Pancreas (tissue), 10 donors: Measurements from ENCODE around the gene LRRC39. TPM values are rescaled to one million over a fixed set of nuclear protein-coding genes. Genes with fewer than 3 reads are reported as not detected.

Experiments used
- ATAC-seq, 4 donors: fragments of 200-7000 bp; cut with Tn5 transposase; one replicate each; pipeline versions ENCODE4 v1.8.0 to v1.9.1; 2020; ENCODE audit warnings: mild to moderate bottlenecking in 4 of 4, moderate library complexity in 4 of 4
- DNase-seq, 6 donors: peaks; one replicate each; pipeline ENCODE4 v3.0.0-alpha.2; 2020
- FAIRE-seq: peaks from 2 replicates; lab custom pipeline; 2012; peaks lifted over from hg19 to GRCh38; lab: Jason Lieb, UNC
- H3K27ac ChIP-seq, 4 donors: fragments of 200-600 bp; sonication (generic); 1 replicate in 3 of 4; 2 replicates in 1 of 4; pipeline versions ENCODE4 v1.5.0 to v1.8.0; 2020
- H3K27me3 ChIP-seq, 4 donors: fragments of 200-600 bp; one replicate each; pipeline ENCODE4 v1.8.0; 2021
- H3K36me3 ChIP-seq, 3 donors: fragments of 200-600 bp; sonication (generic) in 1 of 3; one replicate each; pipeline versions ENCODE4 v1.5.0 to v1.8.0; 2020 to 2021
- H3K4me1 ChIP-seq, 3 donors: fragments of 200-600 bp; one replicate each; pipeline ENCODE4 v1.8.0; 2021
- H3K4me3 ChIP-seq, 4 donors: fragments of 200-600 bp; sonication (generic) in 2 of 4; one replicate each; pipeline versions ENCODE4 v1.5.0 to v1.8.0; 2020 to 2021
- H3K9me3 ChIP-seq, 4 donors: fragments of 200-600 bp; one replicate each; pipeline ENCODE4 v1.8.0; 2021
- CTCF ChIP-seq, 4 donors: fragments of 200-600 bp; sonication (generic) in 3 of 4; IDR thresholded peaks; one replicate each; pipeline versions ENCODE4 v1.5.0 to v1.8.0; 2021; ENCODE audit warnings: antibody characterized with exemption in 4 of 4
- WGBS, 2 donors: extraction: QIAGEN DNeasy Blood & Tissue Kit; methylation state at CpG; one replicate each; pipeline ENCODE4 v1.1.7; 2013; 5-methylcytosine and 5-hydroxymethylcytosine counted together
- intact Hi-C, 3 donors: fragments of 100-400 bp; cut with DNase I; formaldehyde crosslinking; loops; one replicate each; pipeline versions ENCODE4 v1.11.1 to v1.14.2; 2022
- polyA plus RNA-seq, 2 donors: library from polyadenylated mRNA; stranded (reverse); fragments of 200-250 nt; gene quantifications; one replicate each; pipeline ENCODE4 v1.2.3, GENCODE V29; 2013
- total RNA-seq, 6 donors: library from RNA; stranded (reverse); fragmentation: NEBNext Ultra II Directional in 4 of 6; extraction: Animal tissue kit (Norgen Biotek cat#: 25700) in 4 of 6; gene quantifications; one replicate each; pipeline versions ENCODE4 v1.2.1 to v1.2.4, GENCODE V29; 2021 to 2023
- donor health status: healthy with polysubstance abuse.
- donor health status: DM: no; HTN: no; CAD: no; lungs with moderate emphysema.
- donor health status: DM: no; HTN: no; CAD: no.
- donor health status: control.
- donor health status: control.
- donor health status: Bipolar disorder and iron deficiency.
- donor health status: DM: yes; HTN: yes; CAD: no.
- donor health status: DM: no; HTN: no; CAD: no.
- donor health status: DM: no; HTN: no; CAD: no.
- donor health status: DM: yes; HTN: yes; CAD: no.

Gene LRRC39
- total and polyA plus RNA-seq, 8 donors: 0.06 to 3.0 (median 0.43) TPM

- no peak overlapping the region for H3K27ac ChIP-seq
- H3K9me3 ChIP-seq: no peaks in the 10 kb centered on the region
- no peak for ATAC-seq
- H3K4me3 ChIP-seq: no peak overlapping the region
- intact Hi-C loops: no loop called here
- no peak for DNase-seq
- FAIRE-seq: no peak
- 85 to 91% methylated on average over 1 of the region's 1 CpG for WGBS, 2 donors
- no peaks in the 10 kb centered on the region for H3K27me3 ChIP-seq
- H3K4me1 ChIP-seq: no peaks in the 10 kb centered on the region
- no peak for TF ChIP-seq CTCF (IDR thresholded peaks at IDR 0.05)
- H3K36me3 ChIP-seq: no peaks in the 10 kb centered on the region
These were observed 55.9 kb downstream of the LRRC39 start for GRCh38 chr1:100122177-100122576.

GRCh38 chr1:100115524-100115923, 62.5 kb downstream of the LRRC39 start:
- H3K9me3 ChIP-seq: no peaks in the 10 kb centered on the region
- no peaks in the 10 kb centered on the region for H3K27me3 ChIP-seq
- H3K27ac ChIP-seq: no peak overlapping the region
- no peaks in the 10 kb centered on the region for H3K4me1 ChIP-seq
- DNase-seq (no peak), ATAC-seq (no peak), FAIRE-seq (no peak)
- no peak overlapping the region for H3K4me3 ChIP-seq
- intact Hi-C loops: no loop called here
- no peaks in the 10 kb centered on the region for H3K36me3 ChIP-seq
- WGBS, 2 donors: 96 to 97% methylated on average over 4 of the region's 4 CpGs
- TF ChIP-seq CTCF (IDR thresholded peaks at IDR 0.05): no peak

GRCh38 chr1:100109554-100110066, 68.4 kb downstream of the LRRC39 start:
- no peak for FAIRE-seq
- no peaks in the 10 kb centered on the region for H3K9me3 ChIP-seq
- peaks cover 0 to 3% (median 0%) of the 10 kb centered on the region in 3 donors for H3K36me3 ChIP-seq
- no peak for TF ChIP-seq CTCF (IDR thresholded peaks at IDR 0.05)
- H3K4me1 ChIP-seq: peaks cover 0 to 4% (median 0%) of the 10 kb centered on the region in 3 donors
- no peaks in the 10 kb centered on the region for H3K27me3 ChIP-seq
- no peak for ATAC-seq
- intact Hi-C loops: no loop called here
- H3K27ac ChIP-seq: no peak overlapping the region
- H3K4me3 ChIP-seq: no peak overlapping the region
- no peak for DNase-seq

GRCh38 chr1:100107696-100108095, 70.4 kb downstream of the LRRC39 start:
- H3K4me3 ChIP-seq: no peak overlapping the region
- no peak overlapping the region for H3K27ac ChIP-seq
- DNase-seq: no peak
- H3K4me1 ChIP-seq: peaks cover 0 to 4% (median 0%) of the 10 kb centered on the region in 3 donors
- ATAC-seq: no peak
- intact Hi-C loops: no loop called here
- TF ChIP-seq CTCF (IDR thresholded peaks at IDR 0.05): no peak
- WGBS, 2 donors: 70 to 72% methylated on average over 4 of the region's 4 CpGs
- FAIRE-seq: peak; percentile 49
- no peaks in the 10 kb centered on the region for H3K27me3 ChIP-seq
- H3K9me3 ChIP-seq: no peaks in the 10 kb centered on the region
- peaks cover 0 to 3% (median 0%) of the 10 kb centered on the region in 3 donors for H3K36me3 ChIP-seq

GRCh38 chr1:100101564-100101963, 76.5 kb downstream of the LRRC39 start:
- no peaks in the 10 kb centered on the region for H3K27me3 ChIP-seq
- no peaks in the 10 kb centered on the region for H3K4me1 ChIP-seq
- ATAC-seq (no peak), FAIRE-seq (no peak), DNase-seq (no peak)
- H3K27ac ChIP-seq: no peak overlapping the region
- TF ChIP-seq CTCF (IDR thresholded peaks at IDR 0.05): no peak
- 91 to 92% methylated on average over 2 of the region's 2 CpGs for WGBS, 2 donors
- H3K4me3 ChIP-seq: no peak overlapping the region
- H3K9me3 ChIP-seq: no peaks in the 10 kb centered on the region
- peaks cover 0 to 3% (median under 1%) of the 10 kb centered on the region in 3 donors for H3K36me3 ChIP-seq
- intact Hi-C loops: no loop called here
